DND-41 (cell line): ENCODE results near the gene ZNRF2.

Experiments
- ATAC-seq: fragments of 200-7000 bp; cut with Tn5 transposase; 3 replicates; pipeline ENCODE4 v1.9.1; 2021; ENCODE audit warnings: low read depth; ENCODE audit not compliant: insufficient read depth
- DNase-seq: peaks from one replicate; pipeline ENCODE4 v3.0.0-alpha.2; 2020
- H2AFZ ChIP-seq: 2 replicates; pipeline ENCODE4 v1.6.0; 2012; ENCODE audit warnings: low read depth, low read length
- H3K27ac ChIP-seq: 2 replicates; pipeline ENCODE4 v1.5.1; 2012; ENCODE audit warnings: low read length, inconsistent platforms
- H3K27me3 ChIP-seq: fragments of 200-600 bp; sonication (generic); 2 replicates; pipeline ENCODE4 v1.6.0; 2012; ENCODE audit warnings: low read length, mild to moderate bottlenecking, inconsistent platforms; ENCODE audit not compliant: insufficient read depth, poor library complexity
- H3K36me3 ChIP-seq: 2 replicates; pipeline ENCODE4 v1.5.1; 2012; ENCODE audit warnings: low read length, inconsistent platforms; ENCODE audit not compliant: insufficient read depth
- H3K4me1 ChIP-seq: 2 replicates; pipeline ENCODE4 v1.5.1; 2012; ENCODE audit warnings: mild to moderate bottlenecking, low read length; ENCODE audit not compliant: insufficient read depth
- H3K4me2 ChIP-seq: 2 replicates; pipeline ENCODE4 v1.6.0; 2012; ENCODE audit warnings: mild to moderate bottlenecking, moderate library complexity, low read length, inconsistent platforms; ENCODE audit not compliant: insufficient read depth
- H3K4me3 ChIP-seq, 2 experiments: fragments of 200-600 bp in 1 of 2; shearing (Covaris generic) in 1 of 2; 2 replicates each; pipeline ENCODE4 v1.5.1; 2012 to 2016; ENCODE audit warnings: inconsistent platforms in 2 of 2, low read length in 2 of 2, mild to moderate bottlenecking in 2 of 2, low read depth in 1 of 2, moderate library complexity in 1 of 2
- H3K79me2 ChIP-seq: 2 replicates; pipeline ENCODE4 v1.6.0; 2012; ENCODE audit warnings: low read length, inconsistent platforms; ENCODE audit not compliant: insufficient read depth
- H3K9ac ChIP-seq: 2 replicates; pipeline ENCODE4 v1.6.0; 2012; ENCODE audit warnings: low read depth, mild to moderate bottlenecking, inconsistent platforms, low read length, moderate library complexity
- H3K9me3 ChIP-seq: 2 replicates; pipeline ENCODE4 v1.5.1; 2012; ENCODE audit warnings: low read length, moderate library complexity, mild to moderate bottlenecking, inconsistent platforms; ENCODE audit not compliant: insufficient read depth, severe bottlenecking
- H4K20me1 ChIP-seq: 2 replicates; pipeline ENCODE4 v1.6.0; 2012; ENCODE audit warnings: low read length; ENCODE audit not compliant: insufficient read depth
- CTCF ChIP-seq: IDR thresholded peaks from 2 replicates; pipeline ENCODE4 v1.5.1; 2012; ENCODE audit warnings: borderline replicate concordance, low read length, moderate library complexity, mild to moderate bottlenecking; ENCODE audit not compliant: poor library complexity, severe bottlenecking; ENCODE audit errors: extremely low read depth
- EZH2 ChIP-seq: IDR thresholded peaks from 3 replicates; pipeline ENCODE4 v1.6.1; 2012; ENCODE audit warnings: borderline replicate concordance, low read depth, mild to moderate bottlenecking, moderate library complexity, low read length, inconsistent platforms; ENCODE audit not compliant: severe bottlenecking

Gene ZNRF2

GRCh38 chr7:30254717-30255063 is 29.7 kb upstream of the ZNRF2 start:
- no peaks in the 10 kb centered on the region for H4K20me1 ChIP-seq
- H3K36me3 ChIP-seq: no peaks in the 10 kb centered on the region
- H3K4me3 ChIP-seq: no peak overlapping the region
- no peaks in the 10 kb centered on the region for H3K79me2 ChIP-seq
- H3K9me3 ChIP-seq: no peaks in the 10 kb centered on the region
- TF ChIP-seq CTCF (no peak), EZH2 (no peak)
- peaks cover 5% of the 10 kb centered on the region for H3K27me3 ChIP-seq
- no peak overlapping the region for H3K27ac ChIP-seq
- no peak overlapping the region for H3K9ac ChIP-seq
- H3K4me1 ChIP-seq: no peaks in the 10 kb centered on the region
- no peak overlapping the region for H3K4me2 ChIP-seq
- ATAC-seq: no peak
- no peak overlapping the region for H2AFZ ChIP-seq
- no peak for DNase-seq

GRCh38 chr7:30255064-30255769 is 29.2 kb upstream of the ZNRF2 start:
- Histone ChIP-seq H3K9me3 (no peaks in the 10 kb centered on the region), H3K4me3 (no peak overlapping the region), H4K20me1 (no peaks in the 10 kb centered on the region), H3K36me3 (no peaks in the 10 kb centered on the region), H3K9ac (no peak overlapping the region), H3K79me2 (no peaks in the 10 kb centered on the region), H2AFZ (no peak overlapping the region), H3K27me3 (peaks cover 5% of the 10 kb centered on the region), H3K4me1 (no peaks in the 10 kb centered on the region), H3K27ac (no peak overlapping the region), H3K4me2 (no peak overlapping the region)
- DNase-seq (no peak), ATAC-seq (no peak)
- TF ChIP-seq EZH2 (no peak), CTCF (no peak)

DNA sequence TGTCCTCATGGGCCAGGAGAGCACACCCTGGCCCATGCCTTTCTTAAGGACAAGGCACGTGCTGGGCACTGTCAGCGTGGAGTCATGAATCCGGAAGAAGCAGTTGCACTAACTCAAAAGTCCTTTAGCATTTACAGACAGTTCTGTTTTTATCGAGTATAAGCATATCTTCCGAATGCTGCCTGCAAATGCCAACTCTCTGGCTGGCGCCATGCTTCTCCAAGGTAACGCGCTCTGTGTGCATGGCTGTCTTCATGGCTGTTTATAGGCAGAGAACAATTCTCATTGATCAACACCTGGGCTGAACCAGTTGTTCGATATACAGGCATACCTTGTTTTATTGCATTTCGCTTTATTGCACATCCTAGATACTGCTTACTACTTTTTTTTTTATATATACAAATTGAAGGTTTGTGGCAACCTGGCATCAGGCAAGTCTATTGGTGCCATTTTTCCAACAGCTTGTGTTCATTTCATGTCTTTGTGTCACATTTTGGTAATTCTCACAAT is 28.0 kb upstream of the ZNRF2 start:
- Histone ChIP-seq H2AFZ (no peak overlapping the region), H3K9me3 (no peaks in the 10 kb centered on the region), H3K4me3 (no peak overlapping the region), H3K9ac (no peak overlapping the region), H3K79me2 (no peaks in the 10 kb centered on the region), H4K20me1 (no peaks in the 10 kb centered on the region), H3K36me3 (no peaks in the 10 kb centered on the region), H3K27me3 (peaks cover 5% of the 10 kb centered on the region), H3K4me2 (no peak overlapping the region), H3K4me1 (no peaks in the 10 kb centered on the region), H3K27ac (no peak overlapping the region)
- ATAC-seq (no peak), DNase-seq (no peak)
- no peak for TF ChIP-seq EZH2
- no peak for TF ChIP-seq CTCF
